Caco-2 (cell line): ENCODE measurements around the gene PIK3IP1. TPM values are rescaled to one million over a fixed set of nuclear protein-coding genes. Genes with fewer than 3 reads are reported as not detected.

Source experiments
- BruUV-seq: library from RNA; stranded (reverse); fragments of 400-500 nt; replicated peaks from 2 replicates; lab custom pipeline; 2021; lab: Mats Ljungman, UMichigan
- CTCF ChIA-PET: fragments of 300-600 bp; sonication (Branson Sonifier 250); formaldehyde crosslinking; loops from one replicate; lab custom pipeline; 2022; ENCODE audit warnings: antibody characterized with exemption; lab: Charles Lee
- POLR2A ChIA-PET: fragments of 300-600 bp; sonication (Branson Sonifier 250); formaldehyde crosslinking; loops from one replicate; lab custom pipeline; 2022; ENCODE audit warnings: antibody characterized with exemption; lab: Charles Lee
- DNase-seq, 2 experiments: peaks; one replicate each; pipeline versions ENCODE4 v3.0.0 to v3.0.0-alpha.2; 2020 to 2022
- H3K27me3 ChIP-seq: replicated peaks from 2 replicates; pipeline ENCODE4 v1.6.0; 2011; ENCODE audit warnings: low read length; ENCODE audit not compliant: control insufficient read depth, insufficient read depth
- H3K36me3 ChIP-seq: 2 replicates; pipeline ENCODE4 v1.5.1; 2011; ENCODE audit warnings: low read length; ENCODE audit not compliant: control insufficient read depth, insufficient read depth
- H3K4me1 ChIP-seq: fragments of 250-450 bp; sonication (Bioruptor Pico); 2 replicates; pipeline ENCODE4 v1.5.1; 2020; ENCODE audit warnings: mild to moderate bottlenecking
- H3K4me3 ChIP-seq: 2 replicates; pipeline ENCODE4 v1.5.1; 2011; ENCODE audit warnings: low read depth, mild to moderate bottlenecking, control low read depth, low read length
- H3K9me3 ChIP-seq: fragments of 250-450 bp; sonication (Bioruptor Pico); 2 replicates; pipeline ENCODE4 v1.5.1; 2020; ENCODE audit warnings: mild to moderate bottlenecking, moderate library complexity
- H3K27ac Mint-ChIP-seq: one replicate; pipeline ENCODE4 v1.8.0; 2022; ENCODE audit warnings: mixed read lengths; ENCODE audit not compliant: unreplicated experiment
- H3K27me3 Mint-ChIP-seq: one replicate; pipeline ENCODE4 v1.8.0; 2022; ENCODE audit warnings: mixed read lengths; ENCODE audit not compliant: insufficient read depth, unreplicated experiment
- H3K36me3 Mint-ChIP-seq: one replicate; pipeline ENCODE4 v1.8.0; 2022; ENCODE audit warnings: mild to moderate bottlenecking, mixed read lengths; ENCODE audit not compliant: insufficient read depth, unreplicated experiment
- H3K4me1 Mint-ChIP-seq: one replicate; pipeline ENCODE4 v1.8.0; 2022; ENCODE audit warnings: low read depth, mixed read lengths; ENCODE audit not compliant: unreplicated experiment
- H3K4me3 Mint-ChIP-seq: one replicate; pipeline ENCODE4 v1.8.0; 2022; ENCODE audit warnings: mild to moderate bottlenecking, moderate library complexity, mixed read lengths; ENCODE audit not compliant: unreplicated experiment
- H3K9me3 Mint-ChIP-seq: one replicate; pipeline ENCODE4 v1.8.0; 2022; ENCODE audit warnings: mixed read lengths; ENCODE audit not compliant: unreplicated experiment
- CTCF ChIP-seq, 2 experiments: fragments of 200-600 bp in 1 of 2; IDR thresholded peaks; 1 replicate in 1 of 2; 2 replicates in 1 of 2; pipeline versions ENCODE4 v1.5.1 to v1.8.0; 2011 to 2022; ENCODE audit warnings: antibody characterized with exemption in 1 of 2, control low read depth in 1 of 2, inconsistent platforms in 1 of 2, low read depth in 1 of 2, low read length in 1 of 2, mild to moderate bottlenecking in 1 of 2, moderate library complexity in 1 of 2; ENCODE audit not compliant: insufficient read depth in 1 of 2, severe bottlenecking in 1 of 2, unreplicated experiment in 1 of 2
- intact Hi-C: fragments of 100-400 bp; cut with micrococcal nuclease; formaldehyde crosslinking; loops from one replicate; pipeline ENCODE4 v1.10.0; 2022; ENCODE audit not compliant: unreplicated experiment
- total RNA-seq: library from RNA; stranded (reverse); gene quantifications from 2 replicates; pipeline ENCODE4 v1.2.3, GENCODE V29; 2022

PIK3IP1 gene
- total RNA-seq, 1 experiment from 2014 or later, result 0.68 TPM

- Histone ChIP-seq H3K4me1 (peaks cover 8% of the 10 kb centered on the region; the same call in 1 of the 2 replicates), H3K27me3 (no peaks in the 10 kb centered on the region), H3K9me3 (no peaks in the 10 kb centered on the region), H3K4me3 (no peak overlapping the region), H3K36me3 (no peaks in the 10 kb centered on the region; the same call in 1 of the 2 replicates)
- H3K9me3 Mint-ChIP-seq, result no peaks in the 10 kb centered on the region
- DNase-seq, result no peak
- no peaks in the 10 kb centered on the region for H3K4me1 Mint-ChIP-seq
- intact Hi-C loops, result no loop called here
- BruUV-seq, result no TSS peak
- no peak for TF ChIP-seq CTCF (IDR thresholded peaks at IDR 0.05; ENCODE audit: insufficient read depth in 1 of 2, low read depth in 1 of 2, low read length in 1 of 2, severe bottlenecking in 1 of 2, unreplicated experiment in 1 of 2)
- ChIA-PET CTCF (no interaction called here), POLR2A (interaction anchor here (0.6 kb wide), 1 partner anchor 99 kb away, joined by 4 read pairs; no protein-coding TSS in a partner anchor)
- H3K27me3 Mint-ChIP-seq, result no peaks in the 10 kb centered on the region
- peaks cover 25% of the 10 kb centered on the region for H3K36me3 Mint-ChIP-seq
- no peak overlapping the region for H3K27ac Mint-ChIP-seq
- H3K4me3 Mint-ChIP-seq, result no peak overlapping the region
These were observed 12.3 kb downstream of the PIK3IP1 start for GRCh38 chr22:31279821-31280505.

- no peaks in the 10 kb centered on the region for H3K27me3 Mint-ChIP-seq
- Histone ChIP-seq H3K27me3 (no peaks in the 10 kb centered on the region), H3K36me3 (no peaks in the 10 kb centered on the region; the same call in 1 of the 2 replicates), H3K4me3 (no peak overlapping the region), H3K4me1 (peaks cover 11% of the 10 kb centered on the region; the same call in 1 of the 2 replicates), H3K9me3 (no peaks in the 10 kb centered on the region)
- no peak for TF ChIP-seq CTCF (IDR thresholded peaks at IDR 0.05; ENCODE audit: insufficient read depth in 1 of 2, low read depth in 1 of 2, low read length in 1 of 2, severe bottlenecking in 1 of 2, unreplicated experiment in 1 of 2)
- CTCF ChIA-PET, result no interaction called here
- DNase-seq, result no peak
- no peaks in the 10 kb centered on the region for H3K9me3 Mint-ChIP-seq
- BruUV-seq, result no TSS peak
- H3K4me3 Mint-ChIP-seq, result no peak overlapping the region
- no peaks in the 10 kb centered on the region for H3K4me1 Mint-ChIP-seq
- POLR2A ChIA-PET, result interaction anchor here (0.6 kb wide), 1 partner anchor 99 kb away, joined by 4 read pairs; no protein-coding TSS in a partner anchor
- peaks cover 30% of the 10 kb centered on the region for H3K36me3 Mint-ChIP-seq
- intact Hi-C loops, result no loop called here
- no peak overlapping the region for H3K27ac Mint-ChIP-seq
These were observed 13.0 kb downstream of the PIK3IP1 start for GRCh38 chr22:31279327-31279669.

GRCh38 chr22:31278626-31279326, 13.5 kb downstream of the PIK3IP1 start:
- H3K36me3 Mint-ChIP-seq, result peaks cover 35% of the 10 kb centered on the region
- Histone ChIP-seq H3K27me3 (no peaks in the 10 kb centered on the region), H3K9me3 (no peaks in the 10 kb centered on the region), H3K4me3 (no peak overlapping the region), H3K4me1 (peaks cover 11% of the 10 kb centered on the region; the same call in 1 of the 2 replicates), H3K36me3 (no peaks in the 10 kb centered on the region; the same call in 1 of the 2 replicates)
- no peak overlapping the region for H3K27ac Mint-ChIP-seq
- intact Hi-C loops, result no loop called here
- TF ChIP-seq CTCF (IDR thresholded peaks at IDR 0.05; ENCODE audit: insufficient read depth in 1 of 2, low read depth in 1 of 2, low read length in 1 of 2, severe bottlenecking in 1 of 2, unreplicated experiment in 1 of 2), result no peak
- no peaks in the 10 kb centered on the region for H3K27me3 Mint-ChIP-seq
- BruUV-seq, result no TSS peak
- H3K9me3 Mint-ChIP-seq, result no peaks in the 10 kb centered on the region
- CTCF ChIA-PET, result no interaction called here
- DNase-seq, result no peak
- POLR2A ChIA-PET, result no interaction called here
- H3K4me1 Mint-ChIP-seq, result no peaks in the 10 kb centered on the region
- no peak overlapping the region for H3K4me3 Mint-ChIP-seq
